ENCODE results near the gene DCX. TPM values are rescaled to one million over a fixed set of nuclear protein-coding genes. Genes with fewer than 3 reads are reported as not detected.

Gene DCX
- total RNA-seq, 1 donor from 2014 or later: not detected

- FAIRE-seq: no peak
- no peaks in the 10 kb centered on the region for H3K27me3 ChIP-seq (ENCODE audit: control insufficient read depth, insufficient read depth, low read length)
- H3K4me3 ChIP-seq (ENCODE audit: low read depth, low read length): no peak overlapping the region
- DNase-seq (ENCODE audit: low read depth): no peak
- TF ChIP-seq CTCF (IDR thresholded peaks at IDR 0.05; ENCODE audit: insufficient read depth, low read length, severe bottlenecking): no peak
- no peaks in the 10 kb centered on the region for H3K36me3 ChIP-seq (ENCODE audit: control insufficient read depth, insufficient read depth, low read length)
Observed at GRCh38 chrX:111442791-111443190, 30.8 kb upstream of the DCX start.

GRCh38 chrX:111435469-111435868, 23.5 kb upstream of the DCX start:
- Histone ChIP-seq H3K4me3 (ENCODE audit: low read depth, low read length) (no peak overlapping the region), H3K36me3 (ENCODE audit: control insufficient read depth, insufficient read depth, low read length) (no peaks in the 10 kb centered on the region), H3K27me3 (ENCODE audit: control insufficient read depth, insufficient read depth, low read length) (no peaks in the 10 kb centered on the region)
- no peak for FAIRE-seq
- TF ChIP-seq CTCF (IDR thresholded peaks at IDR 0.05; ENCODE audit: insufficient read depth, low read length, severe bottlenecking): no peak
- no peak for DNase-seq (ENCODE audit: low read depth)

- Histone ChIP-seq H3K27me3 (ENCODE audit: control insufficient read depth, insufficient read depth, low read length) (no peaks in the 10 kb centered on the region), H3K4me3 (ENCODE audit: low read depth, low read length) (no peak overlapping the region), H3K36me3 (ENCODE audit: control insufficient read depth, insufficient read depth, low read length) (no peaks in the 10 kb centered on the region)
- DNase-seq (ENCODE audit: low read depth) (peak; percentile 25), FAIRE-seq (no peak)
- TF ChIP-seq CTCF (IDR thresholded peaks at IDR 0.05; ENCODE audit: insufficient read depth, low read length, severe bottlenecking): no peak
Observed at GRCh38 chrX:111431001-111431400, 19.0 kb upstream of the DCX start.

- no peak for TF ChIP-seq CTCF (IDR thresholded peaks at IDR 0.05; ENCODE audit: insufficient read depth, low read length, severe bottlenecking)
- DNase-seq (ENCODE audit: low read depth): no peak
- Histone ChIP-seq H3K27me3 (ENCODE audit: control insufficient read depth, insufficient read depth, low read length) (no peaks in the 10 kb centered on the region), H3K36me3 (ENCODE audit: control insufficient read depth, insufficient read depth, low read length) (no peaks in the 10 kb centered on the region), H3K4me3 (ENCODE audit: low read depth, low read length) (no peak overlapping the region)
- FAIRE-seq: no peak
Observed at GRCh38 chrX:111411557-111411956, 435 bp downstream of the DCX start.

- DNase-seq (ENCODE audit: low read depth): no peak
- no peak for FAIRE-seq
- no peak for TF ChIP-seq CTCF (IDR thresholded peaks at IDR 0.05; ENCODE audit: insufficient read depth, low read length, severe bottlenecking)
- H3K4me3 ChIP-seq (ENCODE audit: low read depth, low read length): no peak overlapping the region
- H3K36me3 ChIP-seq (ENCODE audit: control insufficient read depth, insufficient read depth, low read length): no peaks in the 10 kb centered on the region
- no peaks in the 10 kb centered on the region for H3K27me3 ChIP-seq (ENCODE audit: control insufficient read depth, insufficient read depth, low read length)
Observed at GRCh38 chrX:111410590-111411078, 1.4 kb downstream of the DCX start.

- Histone ChIP-seq H3K4me3 (ENCODE audit: low read depth, low read length) (no peak overlapping the region), H3K27me3 (ENCODE audit: control insufficient read depth, insufficient read depth, low read length) (no peaks in the 10 kb centered on the region), H3K36me3 (ENCODE audit: control insufficient read depth, insufficient read depth, low read length) (no peaks in the 10 kb centered on the region)
- FAIRE-seq (no peak), DNase-seq (ENCODE audit: low read depth) (no peak)
- no peak for TF ChIP-seq CTCF (IDR thresholded peaks at IDR 0.05; ENCODE audit: insufficient read depth, low read length, severe bottlenecking)
Observed at GRCh38 chrX:111409326-111409725, 2.7 kb downstream of the DCX start.
